NT2/D1 (cell line): ENCODE measurements around the gene TXNIP.

ENCODE experiments used
- SUZ12 ChIP-seq: IDR thresholded peaks from 2 replicates; pipeline ENCODE4 v1.6.1; 2011; ENCODE audit not compliant: insufficient read length, insufficient read depth; ENCODE audit errors: extremely low read depth
- YY1 ChIP-seq: IDR thresholded peaks from 2 replicates; pipeline ENCODE4 v1.6.1; 2011; ENCODE audit not compliant: insufficient read length, insufficient read depth

DNA sequence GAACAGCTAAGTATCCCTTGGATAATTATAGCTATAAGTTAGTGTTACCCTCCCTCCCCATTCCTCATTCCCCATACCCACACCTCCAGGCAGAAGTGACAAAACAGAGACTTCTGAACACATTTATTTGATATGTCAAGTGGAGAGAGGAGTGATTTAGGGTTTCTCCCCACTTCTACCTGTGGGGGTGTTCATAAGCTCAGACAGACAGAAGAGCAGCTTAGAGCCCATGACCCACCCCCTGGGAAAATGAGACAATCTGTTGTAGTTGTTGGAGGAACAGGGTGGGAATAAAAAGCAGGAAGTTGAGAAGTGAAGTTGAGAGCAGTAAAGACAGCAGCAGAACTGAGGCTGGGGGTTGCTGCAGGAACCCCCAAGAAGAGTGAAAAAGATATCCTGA is 37.0 kb downstream of the TXNIP start:
- TF ChIP-seq SUZ12 (no peak), YY1 (no peak)
